ENCODE measurements around the gene KIRREL1. TPM values are rescaled to one million over a fixed set of nuclear protein-coding genes. Genes with fewer than 3 reads are reported as not detected.
A peak's percentile ranks its signal among the peaks of the same experiment; 100 is the strongest.

The KIRREL1 gene
- total and polyA plus RNA-seq, 2 of the 8 experiments (the other 6 are each of a cell fraction or from before 2014, with no cell fraction given): 14.2 to 39.0 TPM

- peaks cover 0 to 2% (median 0%) of the 10 kb centered on the region in 4 experiments; a peak in 1 of 7 replicates for H3K27me3 ChIP-seq (replicated peaks in 1 of 4; ENCODE audit: control insufficient read depth in 3 of 4, extremely low read depth in 1 of 4, insufficient read depth in 3 of 4, low read length in 3 of 4)
- no peak overlapping the region for H3K14ac ChIP-seq (ENCODE audit: insufficient read length)
- no peak overlapping the region for H3K4me2 ChIP-seq (ENCODE audit: insufficient read depth in 1 of 2, low read depth in 2 of 2, low read length in 2 of 2)
- H3K23ac ChIP-seq (ENCODE audit: insufficient read length): no peak overlapping the region
- no peak overlapping the region for H2BK5ac ChIP-seq (ENCODE audit: low read depth, low read length)
- H3K4ac ChIP-seq (replicated peaks; ENCODE audit: insufficient read length, low read depth, low read length): no peak overlapping the region
- no peak overlapping the region for H3K18ac ChIP-seq (ENCODE audit: extremely low read depth, low read length)
- no peak overlapping the region for H2BK12ac ChIP-seq (ENCODE audit: low read depth, low read length)
- peak overlapping the region; percentile 11; the same call in 1 of the 2 replicates for H2BK20ac ChIP-seq (ENCODE audit: low read length)
- CTCF ChIA-PET (ENCODE audit: partially characterized antibody): interaction anchor here (0.5 to 53.4 kb wide), 15 partner anchors 14 to 481 kb away, joined by 3 to 2918 read pairs (median 3); partner anchors contain the start of gene KIRREL1
- WGBS, 2 experiments (ENCODE audit: extremely low coverage in 1 of 2, insufficient coverage in 1 of 2, insufficient read length in 1 of 2, insufficient replicate concordance in 2 of 2, low coverage in 1 of 2, low lambda C conversion rate in 2 of 2, missing lambda C conversion rate in 1 of 2): 82% methylated on average over 9 of the region's 9 CpGs; no CpG with 5 or more reads in 1 of the 2 experiments
- no peaks in the 10 kb centered on the region for H3K36me3 ChIP-seq (ENCODE audit: control insufficient read depth in 2 of 4, insufficient read depth in 4 of 4, low read length in 3 of 4)
- H3K27ac ChIP-seq (ENCODE audit: low read depth, low read length): no peak overlapping the region
- H3K9ac ChIP-seq (replicated peaks in 1 of 4; ENCODE audit: extremely low read depth in 1 of 4, low read depth in 3 of 4, low read length in 3 of 4): no peak overlapping the region
- peaks cover 0 to 8% (median 1%) of the 10 kb centered on the region in 4 experiments; a peak in 3 of 7 replicates for H3K4me1 ChIP-seq (replicated peaks in 1 of 4; ENCODE audit: control insufficient read depth in 3 of 4, insufficient read depth in 4 of 4, low read length in 3 of 4)
- H3K79me1 ChIP-seq (ENCODE audit: low read depth, low read length): no peaks in the 10 kb centered on the region
- no peak overlapping the region for H4K5ac ChIP-seq (ENCODE audit: insufficient read length, low read depth, low read length)
- no peak overlapping the region; the same call in 1 of the 2 replicates for H4K8ac ChIP-seq (ENCODE audit: extremely low read depth, insufficient read depth, low read length)
- H3K4me3 ChIP-seq (ENCODE audit: extremely low read depth in 1 of 4, insufficient read depth in 2 of 4, low read depth in 3 of 4, low read length in 4 of 4): no peak overlapping the region
- TF ChIP-seq POU5F1 (IDR thresholded peaks at IDR 0.05; ENCODE audit: low read depth, low read length) (no peak), CBX8 (IDR thresholded peaks at IDR 0.05; ENCODE audit: borderline replicate concordance, low read depth, low read length) (no peak), CTBP2 (IDR thresholded peaks at IDR 0.05; ENCODE audit: borderline replicate concordance, insufficient read depth, insufficient read length, low read length) (no peak), TAF7 (optimal IDR thresholded peaks at IDR 0.05; ENCODE audit: borderline replicate concordance, low read depth, low read length) (no peak), CHD1 (IDR thresholded peaks at IDR 0.05; ENCODE audit: low read depth, low read length) (no peak), KDM5A (IDR thresholded peaks at IDR 0.05; ENCODE audit: low read length) (no peak)
- POLR2A ChIA-PET (ENCODE audit: partially characterized antibody): interaction anchor here (1.1 to 1.5 kb wide), 2 partner anchors 152 to 154 kb away, joined by 3 to 5 read pairs; no protein-coding TSS in a partner anchor
- no peak overlapping the region for H2BK120ac ChIP-seq (replicated peaks; ENCODE audit: low read depth, low read length)
- H4K91ac ChIP-seq (replicated peaks; ENCODE audit: insufficient read length, low read length): no peak overlapping the region
- no peak overlapping the region for H2AFZ ChIP-seq (ENCODE audit: low read length)
- H3K56ac ChIP-seq (replicated peaks; ENCODE audit: insufficient read length, low read depth, low read length): no peak overlapping the region
- H2BK15ac ChIP-seq (ENCODE audit: low read length): no peak overlapping the region
- no peak overlapping the region for H2AK5ac ChIP-seq (ENCODE audit: low read depth, low read length)
- no peaks in the 10 kb centered on the region for H4K20me1 ChIP-seq (replicated peaks in 1 of 2; ENCODE audit: control insufficient read depth in 1 of 2, insufficient read depth in 2 of 2, low read length in 2 of 2)
- H3K79me2 ChIP-seq (ENCODE audit: control insufficient read depth in 1 of 2, insufficient read depth in 2 of 2, low read length in 2 of 2): no peaks in the 10 kb centered on the region
- no peaks in the 10 kb centered on the region for H3K23me2 ChIP-seq (ENCODE audit: low read depth, low read length)
- peaks cover 2 to 5% of the 10 kb centered on the region in 2 experiments for H3K9me3 ChIP-seq (ENCODE audit: insufficient read depth in 2 of 2, low read depth in 1 of 2, low read length in 1 of 2)
- DNase-seq (ENCODE audit: low read depth in 1 of 2, low spot score in 2 of 2): no peak
- no peak for FAIRE-seq
Observed at GRCh38 chr1:157966031-157966537, 27.4 kb upstream of the KIRREL1 start.
